ENCODE data around the gene RAD51B. TPM values are rescaled to one million over a fixed set of nuclear protein-coding genes. Genes with fewer than 3 reads are reported as not detected.

RAD51B gene
- total RNA-seq, 1 donor from 2014 or later, result 28.5 TPM

DNA sequence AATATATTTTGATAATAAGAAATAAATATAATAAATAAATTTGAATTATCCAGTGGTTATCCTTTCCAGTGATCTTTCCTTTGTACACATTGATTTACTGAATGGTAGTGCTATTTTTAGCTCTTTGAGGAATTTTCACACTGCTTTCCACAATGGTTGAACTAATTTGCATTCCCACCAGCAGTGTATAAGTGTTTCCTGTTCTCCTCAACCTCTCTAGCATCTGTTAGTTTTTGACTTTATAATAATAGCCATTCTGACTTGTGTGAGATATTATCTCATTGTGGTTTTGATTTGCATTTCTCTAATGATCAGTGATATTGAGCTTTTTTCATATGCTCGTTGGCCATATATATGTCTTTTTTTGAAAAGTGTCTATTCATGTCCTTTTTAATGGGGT, 333.7 kb downstream of the RAD51B start:
- Histone ChIP-seq H3K9me3 (no peaks in the 10 kb centered on the region), H3K4me3 (no peak overlapping the region), H3K4me1 (peaks cover 10% of the 10 kb centered on the region), H3K27ac (no peak overlapping the region), H3K27me3 (no peaks in the 10 kb centered on the region), H3K36me3 (no peaks in the 10 kb centered on the region)
- no peak for DNase-seq (ENCODE audit: extremely low spot score in 2 of 2)
- intact Hi-C loops (cut with DNase I), result no loop called here
- TF ChIP-seq, protein P1, sequence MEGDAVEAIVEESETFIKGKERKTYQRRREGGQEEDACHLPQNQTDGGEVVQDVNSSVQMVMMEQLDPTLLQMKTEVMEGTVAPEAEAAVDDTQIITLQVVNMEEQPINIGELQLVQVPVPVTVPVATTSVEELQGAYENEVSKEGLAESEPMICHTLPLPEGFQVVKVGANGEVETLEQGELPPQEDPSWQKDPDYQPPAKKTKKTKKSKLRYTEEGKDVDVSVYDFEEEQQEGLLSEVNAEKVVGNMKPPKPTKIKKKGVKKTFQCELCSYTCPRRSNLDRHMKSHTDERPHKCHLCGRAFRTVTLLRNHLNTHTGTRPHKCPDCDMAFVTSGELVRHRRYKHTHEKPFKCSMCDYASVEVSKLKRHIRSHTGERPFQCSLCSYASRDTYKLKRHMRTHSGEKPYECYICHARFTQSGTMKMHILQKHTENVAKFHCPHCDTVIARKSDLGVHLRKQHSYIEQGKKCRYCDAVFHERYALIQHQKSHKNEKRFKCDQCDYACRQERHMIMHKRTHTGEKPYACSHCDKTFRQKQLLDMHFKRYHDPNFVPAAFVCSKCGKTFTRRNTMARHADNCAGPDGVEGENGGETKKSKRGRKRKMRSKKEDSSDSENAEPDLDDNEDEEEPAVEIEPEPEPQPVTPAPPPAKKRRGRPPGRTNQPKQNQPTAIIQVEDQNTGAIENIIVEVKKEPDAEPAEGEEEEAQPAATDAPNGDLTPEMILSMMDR (IDR thresholded peaks at IDR 0.05), result no peak
- TF ChIP-seq POLR2AphosphoS5 (IDR thresholded peaks at IDR 0.05; ENCODE audit: insufficient read depth in 1 of 2, low read depth in 1 of 2), result no peak
- no peak for TF ChIP-seq POLR2A (IDR thresholded peaks at IDR 0.05)

DNA sequence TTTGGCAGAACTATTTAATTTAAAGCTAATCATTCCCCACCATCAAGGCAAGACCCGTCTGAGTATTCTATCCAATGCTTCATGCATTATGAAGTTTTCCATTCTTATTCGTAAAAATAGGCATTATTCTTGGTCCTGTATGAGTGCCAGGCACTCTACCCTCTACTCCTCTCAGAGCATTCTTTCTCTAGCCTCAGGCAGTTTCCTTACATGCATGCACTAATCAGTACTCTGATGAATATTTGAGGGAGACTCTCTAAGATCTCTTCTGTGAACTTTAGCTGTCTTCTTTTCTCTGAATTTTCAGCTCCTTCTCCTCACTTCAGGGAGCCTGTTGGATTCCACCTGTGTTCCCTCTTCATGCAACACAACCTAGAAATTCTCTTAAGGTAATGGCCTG, 334.7 kb downstream of the RAD51B start:
- Histone ChIP-seq H3K27ac (no peak overlapping the region), H3K27me3 (no peaks in the 10 kb centered on the region), H3K4me1 (peaks cover 15% of the 10 kb centered on the region), H3K36me3 (no peaks in the 10 kb centered on the region), H3K4me3 (no peak overlapping the region), H3K9me3 (no peaks in the 10 kb centered on the region)
- no peak for DNase-seq (ENCODE audit: extremely low spot score in 2 of 2)
- intact Hi-C loops (cut with DNase I), result no loop called here
- TF ChIP-seq, protein P1 (IDR thresholded peaks at IDR 0.05), result no peak
- no peak for TF ChIP-seq POLR2AphosphoS5 (IDR thresholded peaks at IDR 0.05; ENCODE audit: insufficient read depth in 1 of 2, low read depth in 1 of 2)
- TF ChIP-seq POLR2A (IDR thresholded peaks at IDR 0.05), result no peak

DNA sequence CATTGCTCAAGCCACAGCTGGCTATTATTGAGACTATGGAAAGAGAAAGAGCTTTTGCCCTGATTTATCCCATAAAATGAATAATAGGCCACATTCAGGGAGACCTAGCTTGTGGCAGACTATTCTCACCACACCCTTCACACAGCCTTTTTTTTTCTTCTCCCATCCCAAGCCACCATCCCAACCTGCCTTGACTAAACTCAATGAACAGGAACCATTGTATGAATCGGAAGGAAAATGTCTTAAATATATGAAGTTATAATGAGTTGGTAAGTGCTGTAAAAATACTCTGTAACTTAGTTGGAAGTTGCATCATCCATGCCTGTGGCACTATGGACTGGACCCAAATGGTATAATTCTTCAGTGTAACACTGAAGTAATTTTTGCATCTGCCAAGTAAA, 338.4 kb downstream of the RAD51B start:
- intact Hi-C loops (cut with DNase I), result no loop called here
- Histone ChIP-seq H3K36me3 (no peaks in the 10 kb centered on the region), H3K27me3 (no peaks in the 10 kb centered on the region), H3K9me3 (no peaks in the 10 kb centered on the region), H3K27ac (peak overlapping the region; percentile 15), H3K4me3 (no peak overlapping the region), H3K4me1 (peaks cover 28% of the 10 kb centered on the region)
- DNase-seq (ENCODE audit: extremely low spot score in 2 of 2), result no peak
- TF ChIP-seq POLR2AphosphoS5 (IDR thresholded peaks at IDR 0.05; ENCODE audit: insufficient read depth in 1 of 2, low read depth in 1 of 2), result peak in 1 of 2 donors; percentile 41
- TF ChIP-seq, protein P1 (IDR thresholded peaks at IDR 0.05), result no peak

DNA sequence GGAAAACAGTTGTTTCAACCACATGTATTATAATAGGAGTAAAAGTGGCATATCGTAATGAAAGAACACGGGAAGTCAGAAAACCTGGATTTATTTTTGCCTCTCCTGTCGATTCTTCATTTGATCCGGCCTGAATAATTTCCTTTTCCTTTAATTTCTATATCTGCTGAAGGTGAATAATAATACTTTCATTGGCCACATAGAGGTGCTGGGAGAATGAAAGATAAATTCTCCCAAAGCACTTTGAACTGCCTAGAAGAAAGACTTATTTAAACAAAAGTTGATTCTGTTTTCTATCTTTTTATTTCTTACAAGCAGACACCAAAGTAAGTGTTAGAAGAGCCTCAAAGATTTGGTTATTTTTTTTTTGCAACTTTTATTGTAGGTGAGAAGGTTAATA, 339.1 kb downstream of the RAD51B start:
- H3K9me3 ChIP-seq, result no peaks in the 10 kb centered on the region
- DNase-seq (ENCODE audit: extremely low spot score in 2 of 2), result no peak
- H3K27me3 ChIP-seq, result no peaks in the 10 kb centered on the region
- TF ChIP-seq POLR2AphosphoS5 (IDR thresholded peaks at IDR 0.05; ENCODE audit: insufficient read depth in 1 of 2, low read depth in 1 of 2) (no peak), POLR2A (IDR thresholded peaks at IDR 0.05) (no peak)
- TF ChIP-seq, protein P1 (IDR thresholded peaks at IDR 0.05), result no peak
- H3K36me3 ChIP-seq, result no peaks in the 10 kb centered on the region
- intact Hi-C loops (cut with DNase I), result no loop called here
- peaks cover 28% of the 10 kb centered on the region for H3K4me1 ChIP-seq
- H3K4me3 ChIP-seq, result no peak overlapping the region
- no peak overlapping the region for H3K27ac ChIP-seq

DNA sequence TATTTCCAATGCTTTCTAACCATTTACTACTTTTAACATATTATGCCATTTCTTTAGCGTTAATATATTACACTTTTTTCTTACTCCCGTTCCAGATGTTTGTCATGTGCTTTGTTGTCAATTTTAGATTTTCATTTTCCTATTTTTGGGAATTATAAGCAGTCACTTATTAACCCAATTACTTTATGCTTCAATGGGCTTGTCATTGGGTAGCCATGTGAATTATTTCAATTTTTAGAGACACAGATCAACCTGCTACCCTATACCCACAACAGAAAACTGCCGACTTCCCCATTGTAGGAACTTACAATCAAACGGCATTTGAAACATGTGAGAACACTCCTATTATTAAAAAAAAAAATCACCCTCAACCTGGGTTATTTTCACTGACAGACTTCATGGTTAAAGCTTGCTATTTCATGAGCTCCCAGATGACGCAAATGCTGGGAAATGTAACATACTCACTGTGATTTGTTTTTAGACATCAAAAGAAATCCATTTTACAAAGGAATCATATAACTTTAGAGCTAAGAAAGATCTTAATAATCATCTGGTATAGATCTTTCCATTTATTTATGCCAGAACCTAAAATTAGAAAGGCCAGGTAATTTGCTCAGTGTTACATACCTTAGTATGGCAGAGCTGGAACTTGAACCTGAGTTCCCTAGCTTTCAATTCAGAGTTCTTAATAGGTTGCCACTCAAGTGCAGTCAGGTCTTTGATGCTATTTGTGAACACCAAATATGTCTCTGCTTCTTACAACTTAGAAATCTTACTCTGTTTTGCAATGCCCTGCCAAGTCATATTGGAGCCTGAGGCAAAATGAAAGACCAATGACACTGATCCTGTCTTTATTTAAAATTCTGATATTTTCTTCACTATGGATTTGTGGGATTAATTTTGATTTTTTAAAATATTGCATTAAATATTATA, 340.4 kb downstream of the RAD51B start:
- H3K27ac ChIP-seq, result no peak overlapping the region
- H3K36me3 ChIP-seq, result no peaks in the 10 kb centered on the region
- TF ChIP-seq POLR2AphosphoS5 (IDR thresholded peaks at IDR 0.05; ENCODE audit: insufficient read depth in 1 of 2, low read depth in 1 of 2) (no peak), POLR2A (IDR thresholded peaks at IDR 0.05) (no peak)
- TF ChIP-seq, protein P1 (IDR thresholded peaks at IDR 0.05), result no peak
- no peak overlapping the region for H3K4me3 ChIP-seq
- no peaks in the 10 kb centered on the region for H3K9me3 ChIP-seq
- peaks cover 40% of the 10 kb centered on the region for H3K4me1 ChIP-seq
- intact Hi-C loops (cut with DNase I), result no loop called here
- no peak for DNase-seq (ENCODE audit: extremely low spot score in 2 of 2)
- no peaks in the 10 kb centered on the region for H3K27me3 ChIP-seq

Data from vagina (tissue), 2 donors.